PC-3 (cell line): ENCODE results near the gene TRIOBP.

Source experiments
- EZH2 ChIP-seq: fragments of 300-600 bp; sonication (generic); IDR thresholded peaks from one replicate; pipeline ENCODE4 v1.6.1; 2017; ENCODE audit warnings: antibody characterized with exemption, mild to moderate bottlenecking, low read length; ENCODE audit not compliant: unreplicated experiment
- TF ChIP-seq, protein P1 (sequence below): fragments of 300-600 bp; sonication (generic); conservative IDR thresholded peaks from 2 replicates; pipeline ENCODE4 v1.5.1; 2017; ENCODE audit warnings: antibody characterized with exemption, low read depth, mild to moderate bottlenecking, low read length

DNA sequence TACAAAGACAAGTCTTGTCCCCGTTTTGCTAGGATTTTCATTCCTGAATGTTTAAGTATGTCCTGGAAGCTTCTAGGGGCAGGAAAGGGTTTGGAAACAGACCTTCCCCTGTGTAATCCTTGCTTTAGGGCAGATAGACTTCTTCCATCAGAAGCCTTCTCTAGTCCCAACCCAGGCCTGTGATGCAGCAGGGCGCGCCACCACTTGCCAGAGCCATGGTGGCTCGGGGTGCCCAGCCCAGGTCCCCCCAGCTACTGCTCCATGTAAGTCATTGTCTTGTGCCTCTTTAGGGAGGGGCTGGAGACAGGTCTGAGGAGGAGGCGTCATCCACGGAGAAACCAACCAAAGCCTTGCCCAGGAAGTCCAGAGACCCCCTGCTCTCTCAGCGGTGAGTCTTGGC lies 6.4 kb upstream of the TRIOBP start:
- TF ChIP-seq, protein P1, sequence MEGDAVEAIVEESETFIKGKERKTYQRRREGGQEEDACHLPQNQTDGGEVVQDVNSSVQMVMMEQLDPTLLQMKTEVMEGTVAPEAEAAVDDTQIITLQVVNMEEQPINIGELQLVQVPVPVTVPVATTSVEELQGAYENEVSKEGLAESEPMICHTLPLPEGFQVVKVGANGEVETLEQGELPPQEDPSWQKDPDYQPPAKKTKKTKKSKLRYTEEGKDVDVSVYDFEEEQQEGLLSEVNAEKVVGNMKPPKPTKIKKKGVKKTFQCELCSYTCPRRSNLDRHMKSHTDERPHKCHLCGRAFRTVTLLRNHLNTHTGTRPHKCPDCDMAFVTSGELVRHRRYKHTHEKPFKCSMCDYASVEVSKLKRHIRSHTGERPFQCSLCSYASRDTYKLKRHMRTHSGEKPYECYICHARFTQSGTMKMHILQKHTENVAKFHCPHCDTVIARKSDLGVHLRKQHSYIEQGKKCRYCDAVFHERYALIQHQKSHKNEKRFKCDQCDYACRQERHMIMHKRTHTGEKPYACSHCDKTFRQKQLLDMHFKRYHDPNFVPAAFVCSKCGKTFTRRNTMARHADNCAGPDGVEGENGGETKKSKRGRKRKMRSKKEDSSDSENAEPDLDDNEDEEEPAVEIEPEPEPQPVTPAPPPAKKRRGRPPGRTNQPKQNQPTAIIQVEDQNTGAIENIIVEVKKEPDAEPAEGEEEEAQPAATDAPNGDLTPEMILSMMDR, result no peak
- TF ChIP-seq EZH2, result no peak
